ENCODE data around the gene CNTN6. TPM values are rescaled to one million over a fixed set of nuclear protein-coding genes. Genes with fewer than 3 reads are reported as not detected.

The CNTN6 gene
- total RNA-seq, 1 experiment from 2014 or later: not detected

- Mint-ChIP-seq H3K36me3 (ENCODE audit: insufficient read depth in 1 of 3, low read depth in 3 of 3) (no peaks in the 10 kb centered on the region), H3K4me3 (no peak overlapping the region), H3K4me1 (no peaks in the 10 kb centered on the region), H3K9me3 (no peaks in the 10 kb centered on the region), H3K27ac (no peak overlapping the region), H3K27me3 (ENCODE audit: low read depth) (no peaks in the 10 kb centered on the region)
- no peak overlapping the region for H3K9ac ChIP-seq (ENCODE audit: extremely low read depth, insufficient read length, low read length)
- no peak overlapping the region for H2BK15ac ChIP-seq (ENCODE audit: low read depth, low read length)
- H2BK12ac ChIP-seq (ENCODE audit: insufficient read length, low read depth, low read length): no peak overlapping the region
- no peak overlapping the region for H3K27ac ChIP-seq (ENCODE audit: insufficient read length, low read depth, low read length)
- DNase-seq: no peak
- H3K27me3 ChIP-seq (ENCODE audit: insufficient read depth, low read length): no peaks in the 10 kb centered on the region
- no peak overlapping the region for H4K8ac ChIP-seq (replicated peaks; ENCODE audit: insufficient read length, low read depth, low read length)
- H3K14ac ChIP-seq (ENCODE audit: insufficient read depth, low read length): no peak overlapping the region
- no peak overlapping the region for H3K4ac ChIP-seq (ENCODE audit: low read depth, low read length)
- no peaks in the 10 kb centered on the region for H3K79me2 ChIP-seq (ENCODE audit: insufficient read depth, low read length)
- no peaks in the 10 kb centered on the region for H3K79me1 ChIP-seq (ENCODE audit: insufficient read depth, low read depth, low read length, poor library complexity, severe bottlenecking)
- WGBS (ENCODE audit: extremely low coverage, insufficient read length, low lambda C conversion rate): no CpG with 5 or more reads among the region's 4 CpGs
- H4K20me1 ChIP-seq (ENCODE audit: control insufficient read depth, insufficient read depth, insufficient read length): no peaks in the 10 kb centered on the region
- H4K91ac ChIP-seq (ENCODE audit: insufficient read length, low read depth, low read length): no peak overlapping the region
- H2BK5ac ChIP-seq (ENCODE audit: insufficient read length, low read length): no peak overlapping the region
- H3K4me2 ChIP-seq (ENCODE audit: insufficient read depth, insufficient read length, low read length): no peak overlapping the region
- H3K9me3 ChIP-seq (ENCODE audit: control insufficient read depth, low read depth, low read length): no peaks in the 10 kb centered on the region
- no peaks in the 10 kb centered on the region for H3K23me2 ChIP-seq (ENCODE audit: insufficient read length, low read depth, low read length, poor library complexity, severe bottlenecking)
- H3K56ac ChIP-seq (ENCODE audit: insufficient read length, low read depth, low read length): no peak overlapping the region
- no peak overlapping the region for H3T11ph ChIP-seq (ENCODE audit: low read length)
- TF ChIP-seq CTCF (conservative IDR thresholded peaks at IDR 0.05): no peak
- no peak overlapping the region for H4K5ac ChIP-seq (ENCODE audit: insufficient read length, low read depth, low read length)
- no peak overlapping the region for H3K18ac ChIP-seq (ENCODE audit: insufficient read length, low read depth, low read length)
- no peaks in the 10 kb centered on the region for H3K4me1 ChIP-seq (ENCODE audit: insufficient read depth, low read length)
- no peak overlapping the region for H2AK5ac ChIP-seq (ENCODE audit: insufficient read length, low read length)
- H2AFZ ChIP-seq (ENCODE audit: low read length): no peak overlapping the region
- no peak overlapping the region for H2BK20ac ChIP-seq (ENCODE audit: low read depth, low read length, poor library complexity, severe bottlenecking)
- H2BK120ac ChIP-seq (ENCODE audit: low read depth, low read length, poor library complexity, severe bottlenecking): no peak overlapping the region
- no peak overlapping the region for H3K23ac ChIP-seq (ENCODE audit: insufficient read length, low read depth, low read length)
Measured at GRCh38 chr3:1068985-1069384, 23.8 kb upstream of the CNTN6 start.
